ENCODE data around the gene SENP7. TPM values are rescaled to one million over a fixed set of nuclear protein-coding genes. Genes with fewer than 3 reads are reported as not detected.

The SENP7 gene
- total and polyA plus RNA-seq, 4 experiments from 2014 or later, result 9.7 to 69.8 (median 40.8) TPM

GRCh38 chr3:101418851-101419250, 94.2 kb downstream of the SENP7 start:
- Mint-ChIP-seq H3K36me3 (peaks cover 24 to 25% of the 10 kb centered on the region in 2 donors), H3K9me3 (no peaks in the 10 kb centered on the region), H3K27me3 (no peaks in the 10 kb centered on the region), H3K4me1 (peaks cover 32 to 53% (median 43%) of the 10 kb centered on the region in 4 donors), H3K27ac (peak overlapping the region in 1 of 7 donors; percentile 69), H3K4me3 (no peak overlapping the region)
- Histone ChIP-seq H3K4me1 (ENCODE audit: insufficient read depth, low read length) (peaks cover 15% of the 10 kb centered on the region), H3K4me3 (ENCODE audit: low read length in 2 of 2) (no peak overlapping the region), H3K9me3 (ENCODE audit: control insufficient read depth in 1 of 2, low read length in 2 of 2) (no peaks in the 10 kb centered on the region), H3K36me3 (ENCODE audit: insufficient read depth, low read length) (peaks cover 4% of the 10 kb centered on the region), H3K27me3 (ENCODE audit: insufficient read depth, low read length) (no peaks in the 10 kb centered on the region), H3K27ac (ENCODE audit: low read depth, low read length) (no peak overlapping the region)
- intact Hi-C loops (cut with micrococcal nuclease), result loop anchor here (1.0 to 10.0 kb wide), 2 partner anchors 13 to 46 kb away; no protein-coding TSS in a partner anchor
- no peak for DNase-seq
- POLR2A ChIA-PET (ENCODE audit: partially characterized antibody), result no interaction called here
- CTCF ChIA-PET (ENCODE audit: partially characterized antibody), result no interaction called here

- Mint-ChIP-seq H3K27me3 (no peaks in the 10 kb centered on the region), H3K36me3 (peaks cover 34 to 40% of the 10 kb centered on the region in 2 donors), H3K4me1 (peaks cover 26 to 48% (median 35%) of the 10 kb centered on the region in 4 donors), H3K9me3 (peaks cover 0 to 13% (median 8%) of the 10 kb centered on the region in 8 donors), H3K4me3 (peak overlapping the region in 1 of 8 donors; percentile 9), H3K27ac (peak overlapping the region in 5 of 7 donors; percentile 9 to 61 (median 48))
- Histone ChIP-seq H3K4me3 (ENCODE audit: low read length in 2 of 2) (no peak overlapping the region), H3K36me3 (ENCODE audit: insufficient read depth, low read length) (peaks cover 4% of the 10 kb centered on the region), H3K27me3 (ENCODE audit: insufficient read depth, low read length) (no peaks in the 10 kb centered on the region), H3K4me1 (ENCODE audit: insufficient read depth, low read length) (peaks cover 15% of the 10 kb centered on the region), H3K27ac (ENCODE audit: low read depth, low read length) (no peak overlapping the region), H3K9me3 (ENCODE audit: control insufficient read depth in 1 of 2, low read length in 2 of 2) (no peaks in the 10 kb centered on the region)
- ChIA-PET POLR2A (ENCODE audit: partially characterized antibody) (interaction anchor here (0.6 kb wide), 1 partner anchor 21 kb away, joined by 3 read pairs; no protein-coding TSS in a partner anchor), CTCF (ENCODE audit: partially characterized antibody) (no interaction called here)
- intact Hi-C loops (cut with micrococcal nuclease), result loop anchor here (10.0 kb wide), 1 partner anchor 51 kb away; no protein-coding TSS in a partner anchor
- DNase-seq, result no peak
Measured at GRCh38 chr3:101414121-101414520, 98.9 kb downstream of the SENP7 start.

GRCh38 chr3:101413656-101414055, 99.4 kb downstream of the SENP7 start:
- no peak for DNase-seq
- no peak overlapping the region for H3K4me3 Mint-ChIP-seq
- Histone ChIP-seq H3K4me1 (ENCODE audit: insufficient read depth, low read length) (peaks cover 15% of the 10 kb centered on the region), H3K9me3 (ENCODE audit: control insufficient read depth in 1 of 2, low read length in 2 of 2) (no peaks in the 10 kb centered on the region), H3K4me3 (ENCODE audit: low read length in 2 of 2) (no peak overlapping the region), H3K36me3 (ENCODE audit: insufficient read depth, low read length) (peaks cover 4% of the 10 kb centered on the region), H3K27ac (ENCODE audit: low read depth, low read length) (no peak overlapping the region), H3K27me3 (ENCODE audit: insufficient read depth, low read length) (no peaks in the 10 kb centered on the region)
- intact Hi-C loops (cut with micrococcal nuclease), result loop anchor here (10.0 kb wide), 1 partner anchor 51 kb away; no protein-coding TSS in a partner anchor
- POLR2A ChIA-PET (ENCODE audit: partially characterized antibody), result no interaction called here
- CTCF ChIA-PET (ENCODE audit: partially characterized antibody), result no interaction called here
- H3K27ac Mint-ChIP-seq, result peak overlapping the region in 4 of 7 donors; percentile 1 to 61 (median 10)
- H3K4me1 Mint-ChIP-seq, result peaks cover 26 to 46% (median 33%) of the 10 kb centered on the region in 4 donors
- H3K9me3 Mint-ChIP-seq, result peaks cover 0 to 17% (median 13%) of the 10 kb centered on the region in 8 donors
- peaks cover 38 to 44% of the 10 kb centered on the region in 2 donors for H3K36me3 Mint-ChIP-seq
- no peaks in the 10 kb centered on the region for H3K27me3 Mint-ChIP-seq

GRCh38 chr3:101391413-101391950, 121.5 kb downstream of the SENP7 start:
- H3K4me3 Mint-ChIP-seq, result no peak overlapping the region
- no peaks in the 10 kb centered on the region for H3K27me3 Mint-ChIP-seq
- Histone ChIP-seq H3K4me3 (ENCODE audit: low read length in 2 of 2) (no peak overlapping the region), H3K9me3 (ENCODE audit: control insufficient read depth in 1 of 2, low read length in 2 of 2) (no peaks in the 10 kb centered on the region), H3K27me3 (ENCODE audit: insufficient read depth, low read length) (no peaks in the 10 kb centered on the region), H3K27ac (ENCODE audit: low read depth, low read length) (no peak overlapping the region), H3K4me1 (ENCODE audit: insufficient read depth, low read length) (peaks cover 26% of the 10 kb centered on the region), H3K36me3 (ENCODE audit: insufficient read depth, low read length) (no peaks in the 10 kb centered on the region)
- peak overlapping the region; percentile 63 to 90 (median 76) for H3K27ac Mint-ChIP-seq
- CTCF ChIA-PET (ENCODE audit: partially characterized antibody), result no interaction called here
- H3K4me1 Mint-ChIP-seq, result peaks cover 35 to 49% (median 42%) of the 10 kb centered on the region in 4 donors
- DNase-seq, result no peak
- POLR2A ChIA-PET (ENCODE audit: partially characterized antibody), result no interaction called here
- peaks cover 2 to 22% (median 13%) of the 10 kb centered on the region in 8 donors for H3K9me3 Mint-ChIP-seq
- H3K36me3 Mint-ChIP-seq, result peaks cover 51 to 54% of the 10 kb centered on the region in 2 donors
- intact Hi-C loops (cut with micrococcal nuclease), result no loop called here

GRCh38 chr3:101388706-101389105, 124.3 kb downstream of the SENP7 start:
- Histone ChIP-seq H3K27me3 (ENCODE audit: insufficient read depth, low read length) (no peaks in the 10 kb centered on the region), H3K4me1 (ENCODE audit: insufficient read depth, low read length) (peaks cover 26% of the 10 kb centered on the region), H3K9me3 (ENCODE audit: control insufficient read depth in 1 of 2, low read length in 2 of 2) (no peaks in the 10 kb centered on the region), H3K36me3 (ENCODE audit: insufficient read depth, low read length) (no peaks in the 10 kb centered on the region), H3K4me3 (ENCODE audit: low read length in 2 of 2) (no peak overlapping the region), H3K27ac (ENCODE audit: low read depth, low read length) (no peak overlapping the region)
- intact Hi-C loops (cut with micrococcal nuclease), result no loop called here
- Mint-ChIP-seq H3K27ac (peak overlapping the region in 2 of 7 donors; percentile 65 to 88), H3K4me3 (no peak overlapping the region), H3K9me3 (peaks cover 0 to 22% (median 11%) of the 10 kb centered on the region in 8 donors), H3K36me3 (peaks cover 31 to 48% of the 10 kb centered on the region in 2 donors), H3K27me3 (no peaks in the 10 kb centered on the region), H3K4me1 (peaks cover 38 to 65% (median 53%) of the 10 kb centered on the region in 4 donors)
- CTCF ChIA-PET (ENCODE audit: partially characterized antibody), result no interaction called here
- no peak for DNase-seq
- POLR2A ChIA-PET (ENCODE audit: partially characterized antibody), result no interaction called here

GRCh38 chr3:101387351-101387750, 125.7 kb downstream of the SENP7 start:
- ChIA-PET POLR2A (ENCODE audit: partially characterized antibody) (no interaction called here), CTCF (ENCODE audit: partially characterized antibody) (no interaction called here)
- peaks cover 26% of the 10 kb centered on the region for H3K4me1 ChIP-seq (ENCODE audit: insufficient read depth, low read length)
- Mint-ChIP-seq H3K4me1 (peaks cover 41 to 65% (median 50%) of the 10 kb centered on the region in 4 donors), H3K27ac (peak overlapping the region in 5 of 7 donors; percentile 29 to 82 (median 59)), H3K9me3 (peaks cover 0 to 21% (median 9%) of the 10 kb centered on the region in 8 donors), H3K27me3 (no peaks in the 10 kb centered on the region), H3K36me3 (peaks cover 18 to 38% of the 10 kb centered on the region in 2 donors), H3K4me3 (peak overlapping the region in 1 of 8 donors; percentile 33)
- H3K9me3 ChIP-seq (ENCODE audit: control insufficient read depth in 1 of 2, low read length in 2 of 2), result no peaks in the 10 kb centered on the region
- DNase-seq, result no peak
- H3K4me3 ChIP-seq (ENCODE audit: low read length in 2 of 2), result no peak overlapping the region
- intact Hi-C loops (cut with micrococcal nuclease), result no loop called here
- H3K36me3 ChIP-seq (ENCODE audit: insufficient read depth, low read length), result no peaks in the 10 kb centered on the region
- no peaks in the 10 kb centered on the region for H3K27me3 ChIP-seq (ENCODE audit: insufficient read depth, low read length)
- H3K27ac ChIP-seq (ENCODE audit: low read depth, low read length), result no peak overlapping the region

- no peak overlapping the region for H3K4me3 Mint-ChIP-seq
Measured at GRCh38 chr3:101384426-101384825, 128.6 kb downstream of the SENP7 start.

More at GRCh38 chr3:101384426-101384825, 128.6 kb downstream of the SENP7 start:
- Histone ChIP-seq H3K36me3 (ENCODE audit: insufficient read depth, low read length) (no peaks in the 10 kb centered on the region), H3K27ac (ENCODE audit: low read depth, low read length) (no peak overlapping the region), H3K4me1 (ENCODE audit: insufficient read depth, low read length) (peaks cover 30% of the 10 kb centered on the region), H3K4me3 (ENCODE audit: low read length in 2 of 2) (no peak overlapping the region), H3K9me3 (ENCODE audit: control insufficient read depth in 1 of 2, low read length in 2 of 2) (no peaks in the 10 kb centered on the region), H3K27me3 (ENCODE audit: insufficient read depth, low read length) (no peaks in the 10 kb centered on the region)
- H3K36me3 Mint-ChIP-seq, result peaks cover 12 to 23% of the 10 kb centered on the region in 2 donors
- H3K4me1 Mint-ChIP-seq, result peaks cover 40 to 57% (median 48%) of the 10 kb centered on the region in 4 donors
- ChIA-PET CTCF (ENCODE audit: partially characterized antibody) (interaction anchor here (0.8 to 1.6 kb wide), 2 partner anchors 24 to 129 kb away, joined by 3 to 4 read pairs; partner anchors contain the start of gene SENP7), POLR2A (ENCODE audit: partially characterized antibody) (interaction anchor here (1.5 to 1.9 kb wide), 2 partner anchors 129 to 190 kb away, joined by 5 read pairs; partner anchors contain the start of genes PCNP and SENP7)
- intact Hi-C loops (cut with micrococcal nuclease), result loop anchor here (5.0 kb wide), 2 partner anchors 158 to 188 kb away; partner anchors contain the start of gene PCNP
- peaks cover 0 to 10% (median 5%) of the 10 kb centered on the region in 8 donors for H3K9me3 Mint-ChIP-seq
- no peaks in the 10 kb centered on the region for H3K27me3 Mint-ChIP-seq
- H3K27ac Mint-ChIP-seq, result peak overlapping the region in 1 of 7 donors; percentile 67
- no peak for DNase-seq
